T-cell (primary cell): ENCODE measurements around the gene ARGLU1. TPM values are rescaled to one million over a fixed set of nuclear protein-coding genes. Genes with fewer than 3 reads are reported as not detected.
A peak's percentile ranks its signal among the peaks of the same experiment; 100 is the strongest.

Experiments
- ATAC-seq, 4 experiments: fragments of 200-7000 bp in 3 of 4; fragments of 150-1000 bp in 1 of 4; cut with Tn5 transposase; replicated peaks in 1 of 4; 1 replicate in 3 of 4; 2 replicates in 1 of 4; pipeline ENCODE4 v1.10.0; 2021; ENCODE audit warnings: moderate library complexity in 3 of 4, mild to moderate bottlenecking in 2 of 4, moderate number of reproducible peaks in 1 of 4
- CTCF ChIA-PET, 2 donors: fragments of 300-600 bp; sonication (Branson Sonifier 250); formaldehyde crosslinking; loops; one replicate each; lab custom pipeline; 2022; ENCODE audit warnings: antibody characterized with exemption in 2 of 2; lab: Charles Lee
- POLR2A ChIA-PET, 2 donors: fragments of 300-600 bp; sonication (Branson Sonifier 250); formaldehyde crosslinking; loops; one replicate each; lab custom pipeline; 2022; ENCODE audit warnings: antibody characterized with exemption in 2 of 2; lab: Charles Lee
- DNase-seq, 35 experiments: peaks; one replicate each; pipeline versions ENCODE4 v3.0.0 to v3.0.0-alpha.2; 2013 to 2023
- H3K27ac ChIP-seq: one replicate; pipeline ENCODE4 v1.5.1; 2013; ENCODE audit warnings: low read length
- H3K27me3 ChIP-seq, 2 experiments: replicated peaks in 1 of 2; 1 replicate in 1 of 2; 2 replicates in 1 of 2; pipeline versions ENCODE4 v1.6.1 to v1.7.0; 2013; ENCODE audit warnings: low read length in 1 of 2, mixed read lengths in 1 of 2; ENCODE audit not compliant: control insufficient read depth in 2 of 2, insufficient read depth in 2 of 2; ENCODE audit errors: extremely low read depth in 1 of 2
- H3K36me3 ChIP-seq, 2 donors: 1 replicate in 1 of 2; 2 replicates in 1 of 2; pipeline versions ENCODE4 v1.6.1 to v1.7.0; 2013; ENCODE audit warnings: low read length in 1 of 2; ENCODE audit not compliant: control insufficient read depth in 2 of 2, insufficient read depth in 1 of 2; ENCODE audit errors: extremely low read depth in 1 of 2
- H3K4me1 ChIP-seq, 2 experiments: 1 replicate in 1 of 2; 2 replicates in 1 of 2; pipeline versions ENCODE4 v1.6.1 to v1.7.0; 2013; ENCODE audit warnings: low read length in 2 of 2, mixed read lengths in 1 of 2; ENCODE audit not compliant: insufficient read depth in 2 of 2, control insufficient read depth in 1 of 2; ENCODE audit errors: extremely low read depth in 1 of 2
- H3K4me3 ChIP-seq, 2 donors: 1 replicate in 1 of 2; 2 replicates in 1 of 2; pipeline versions ENCODE4 v1.5.1 to v1.7.0; 2013; ENCODE audit warnings: mild to moderate bottlenecking in 2 of 2, low read length in 1 of 2, moderate library complexity in 1 of 2; ENCODE audit not compliant: control insufficient read depth in 1 of 2; ENCODE audit errors: extremely low read depth in 1 of 2
- H3K9me3 ChIP-seq: 2 replicates; pipeline ENCODE4 v1.7.0; 2013
- H3K27ac Mint-ChIP-seq, 2 donors: one replicate each; pipeline ENCODE4 v1.8.0; 2020 to 2021; ENCODE audit warnings: mild to moderate bottlenecking in 2 of 2, mixed read lengths in 2 of 2
- H3K27me3 Mint-ChIP-seq, 2 donors: one replicate each; pipeline ENCODE4 v1.8.0; 2021 to 2022; ENCODE audit warnings: mixed read lengths in 2 of 2
- H3K36me3 Mint-ChIP-seq: one replicate; pipeline ENCODE4 v1.8.0; 2021; ENCODE audit warnings: mixed read lengths
- H3K4me1 Mint-ChIP-seq, 3 donors: one replicate each; pipeline ENCODE4 v1.8.0; 2020 to 2022; ENCODE audit warnings: mixed read lengths in 3 of 3, mild to moderate bottlenecking in 1 of 3
- H3K4me3 Mint-ChIP-seq, 3 donors: one replicate each; pipeline ENCODE4 v1.8.0; 2020 to 2022; ENCODE audit warnings: mild to moderate bottlenecking in 3 of 3, mixed read lengths in 3 of 3, moderate library complexity in 3 of 3
- H3K9me3 Mint-ChIP-seq, 3 donors: one replicate each; pipeline ENCODE4 v1.8.0; 2020 to 2022; ENCODE audit warnings: mixed read lengths in 3 of 3
- WGBS: methylation state at CpG from one replicate; pipeline ENCODE4 v1.1.5; 2013; ENCODE audit warnings: missing lambda C conversion rate; ENCODE audit not compliant: insufficient coverage; 5-methylcytosine and 5-hydroxymethylcytosine counted together
- total RNA-seq, 35 experiments: library from RNA in 6 of 35; stranded (reverse) in 6 of 35; fragments of 120-200 nt in 1 of 35; gene quantifications; one replicate each; pipeline versions ENCODE4 v1.2.1 to v1.2.4 and lab custom pipeline; 2013 to 2026

The ARGLU1 gene
- total RNA-seq, 5 donors from 2014 or later (not counting 1 experiment from before 2014, with no cell fraction given), result 158 to 197 (median 184) TPM

DNA sequence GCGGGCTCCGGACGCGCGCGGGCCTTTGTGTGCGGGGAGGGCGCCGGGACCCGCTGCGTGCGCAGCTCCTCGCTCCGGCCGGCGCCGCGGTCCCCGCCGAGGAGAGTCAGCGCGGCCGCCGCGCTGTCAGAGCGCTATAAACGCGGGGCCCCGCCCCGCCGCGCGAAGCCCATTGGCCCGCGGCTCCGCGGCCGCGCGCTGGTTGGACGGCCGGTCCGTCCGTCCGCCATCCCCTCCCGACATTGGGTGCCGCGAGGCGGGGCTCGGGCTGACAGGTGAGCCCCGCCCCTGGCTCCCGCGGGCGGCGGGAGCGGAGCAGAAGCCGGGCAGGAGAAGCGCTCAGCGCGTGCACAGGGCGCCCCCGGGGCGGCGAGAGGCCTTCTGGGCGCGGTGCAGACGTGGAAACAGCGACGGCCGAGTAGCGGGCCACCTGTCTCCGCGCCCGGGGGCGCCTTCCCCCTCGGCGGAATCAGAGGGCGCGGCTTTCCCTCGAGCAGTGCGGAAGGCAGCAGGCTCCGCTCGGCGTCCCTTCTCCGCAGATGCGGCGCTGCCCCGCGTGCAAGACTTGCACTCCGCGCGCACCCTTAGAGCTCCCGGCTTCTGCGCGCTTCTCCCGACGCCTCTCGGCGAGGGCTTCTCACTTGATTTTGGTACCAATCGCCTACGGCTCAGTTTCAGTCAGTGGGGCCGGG, 32.2 kb downstream of the ARGLU1 start, which contains the start of gene EFNB2:
Gene EFNB2 (minus strand): TSS at position 111 of the 692 bp plus-strand sequence. CDS start 698 bp downstream, outside the sequence.
- Histone ChIP-seq H3K27me3 (peaks cover 8 to 27% of the 10 kb centered on the region in 2 experiments), H3K27ac (no peak within 1 kb of the TSS), H3K4me3 (peak within 1 kb of the TSS; percentile 71 to 72), H3K36me3 (no peaks in the 10 kb centered on the region), H3K9me3 (no peaks in the 10 kb centered on the region), H3K4me1 (peaks cover 9 to 24% of the 10 kb centered on the region in 2 experiments)
- DNase-seq (peak; percentile 62 to 91 (median 78)), ATAC-seq (peak; percentile 91 to 95 (median 92))
- CTCF ChIA-PET, result interaction anchor here (0.5 to 2.4 kb wide), 18 partner anchors 10 to 1964 kb away, joined by 3 to 11 read pairs (median 4); partner anchors contain the start of gene ARGLU1 (in 1 of the 2)
- Mint-ChIP-seq H3K36me3 (no peaks in the 10 kb centered on the region), H3K4me1 (peaks cover 21 to 25% (median 21%) of the 10 kb centered on the region in 3 donors), H3K9me3 (no peaks in the 10 kb centered on the region), H3K27me3 (peaks cover 24 to 35% of the 10 kb centered on the region in 2 donors), H3K4me3 (peak within 1 kb of the TSS; percentile 89 to 90 (median 90)), H3K27ac (peak within 1 kb of the TSS; percentile 18 to 66)
- WGBS, result under 1% methylated on average over 102 of the region's 102 CpGs
- POLR2A ChIA-PET, result interaction anchor here in 1 of 2 donors (0.5 kb wide), 1 partner anchor 8 kb away, joined by 4 read pairs; no protein-coding TSS in a partner anchor

DNA sequence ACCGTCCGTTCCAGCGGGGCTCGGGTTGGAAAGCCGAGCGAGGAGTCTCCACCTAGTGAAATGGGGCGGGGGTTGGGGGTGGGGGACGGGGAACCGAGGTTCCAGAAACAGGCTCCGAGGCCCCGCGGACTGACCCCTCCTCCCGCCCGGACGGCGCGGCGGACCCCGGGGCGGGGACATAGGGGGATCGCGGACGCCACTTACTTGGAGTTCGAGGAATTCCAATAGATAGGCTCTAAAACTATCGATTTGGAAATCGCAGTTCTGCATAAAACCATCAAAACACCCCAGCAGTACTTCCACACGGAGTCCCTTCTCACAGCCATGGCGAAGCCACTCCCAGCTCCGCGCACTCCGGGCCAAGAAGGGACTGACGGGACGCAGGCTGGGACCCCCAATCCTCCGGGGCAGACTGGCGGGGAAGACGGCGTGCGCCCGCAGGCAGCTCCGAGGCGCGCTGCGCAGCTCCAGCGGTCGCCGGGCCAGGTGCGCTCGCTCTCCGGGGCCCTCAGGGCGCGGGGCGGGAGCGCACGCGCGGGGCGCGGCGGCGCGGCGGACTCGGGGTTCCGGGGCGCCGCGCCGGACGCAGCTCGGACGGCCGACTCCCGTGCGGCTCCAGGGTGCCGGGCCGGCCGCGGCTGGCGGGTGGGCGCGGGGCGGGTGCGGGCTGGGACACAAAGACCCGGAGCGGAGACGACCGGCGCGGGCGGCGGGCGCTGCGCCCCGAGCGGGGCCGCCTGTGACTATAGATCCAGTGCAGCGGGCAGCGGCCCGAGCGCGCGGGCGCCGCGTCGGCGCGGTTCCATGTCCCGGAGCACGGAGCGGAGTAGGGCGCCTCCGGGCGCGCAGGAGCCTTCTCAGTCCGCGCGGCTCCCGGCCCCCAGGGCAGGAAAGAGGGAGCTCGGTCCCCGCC, 33.0 kb downstream of the ARGLU1 start:
- POLR2A ChIA-PET, result interaction anchor here in 1 of 2 donors (0.5 kb wide), 1 partner anchor 9 kb away, joined by 4 read pairs; no protein-coding TSS in a partner anchor
- H3K4me3 Mint-ChIP-seq, result peak overlapping the region; percentile 82 to 90 (median 84)
- no peaks in the 10 kb centered on the region for H3K36me3 ChIP-seq
- no peak overlapping the region for H3K27ac Mint-ChIP-seq
- DNase-seq (peak in 24 of 35 experiments; percentile 1 to 43 (median 8)), ATAC-seq (peak; percentile 20 to 36 (median 24))
- H3K27me3 Mint-ChIP-seq, result peaks cover 29 to 42% of the 10 kb centered on the region in 2 donors
- no peaks in the 10 kb centered on the region for H3K9me3 Mint-ChIP-seq
- H3K9me3 ChIP-seq, result no peaks in the 10 kb centered on the region
- H3K4me3 ChIP-seq, result peak overlapping the region; percentile 34 to 72
- peaks cover 8 to 29% of the 10 kb centered on the region in 2 experiments for H3K27me3 ChIP-seq
- H3K27ac ChIP-seq, result no peak overlapping the region
- CTCF ChIA-PET, result interaction anchor here (0.6 to 2.1 kb wide), 8 partner anchors 10 to 1124 kb away, joined by 3 to 11 read pairs (median 5); partner anchors contain the start of gene ARGLU1 (in 1 of the 2)
- H3K4me1 ChIP-seq, result peaks cover 9 to 24% of the 10 kb centered on the region in 2 experiments
- peaks cover 21 to 25% (median 21%) of the 10 kb centered on the region in 3 donors for H3K4me1 Mint-ChIP-seq
- WGBS, result 1% methylated on average over 105 of the region's 121 CpGs
- no peaks in the 10 kb centered on the region for H3K36me3 Mint-ChIP-seq

DNA sequence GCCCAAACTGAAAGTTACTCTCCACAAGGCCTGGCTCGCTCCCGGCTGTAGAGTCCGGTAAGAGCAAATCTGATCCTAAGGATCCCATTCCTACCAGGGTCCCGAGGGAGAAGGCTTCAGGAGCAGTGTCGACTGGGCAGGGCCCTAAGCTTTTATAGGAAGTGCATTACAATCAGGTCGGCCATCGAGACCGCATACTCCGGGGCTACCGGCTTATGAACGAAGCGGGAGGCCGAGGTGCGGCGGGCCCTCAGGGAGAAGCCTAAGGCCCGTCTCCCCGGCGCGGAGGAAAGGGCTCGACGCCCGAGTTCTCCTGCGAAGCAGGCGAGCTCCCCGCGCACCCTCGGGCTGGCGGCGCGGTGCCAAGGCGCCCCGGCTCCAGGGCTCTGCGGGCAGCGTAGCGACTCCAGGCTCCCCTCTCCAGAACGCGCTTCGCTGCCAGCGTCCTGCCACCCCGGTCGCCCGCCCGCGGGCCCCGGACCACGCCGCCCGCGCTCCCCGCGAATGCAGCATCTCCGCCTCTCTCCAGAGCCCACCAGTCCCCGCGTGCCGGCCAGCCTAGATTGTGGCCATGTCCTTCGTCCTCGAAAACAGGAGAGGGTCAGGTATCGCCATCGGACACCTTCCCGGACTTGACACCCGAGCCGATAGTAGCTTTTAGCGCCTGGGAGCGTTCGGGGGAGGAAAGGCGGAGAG, 33.8 kb downstream of the ARGLU1 start:
- Mint-ChIP-seq H3K9me3 (no peaks in the 10 kb centered on the region), H3K27ac (no peak overlapping the region), H3K4me3 (peak overlapping the region; percentile 68 to 90 (median 70)), H3K27me3 (peaks cover 37 to 48% of the 10 kb centered on the region in 2 donors), H3K36me3 (no peaks in the 10 kb centered on the region), H3K4me1 (peaks cover 21 to 25% (median 21%) of the 10 kb centered on the region in 3 donors)
- WGBS, result 8% methylated on average over 58 of the region's 66 CpGs
- no peaks in the 10 kb centered on the region for H3K9me3 ChIP-seq
- no peak overlapping the region for H3K27ac ChIP-seq
- peaks cover 9 to 24% of the 10 kb centered on the region in 2 experiments for H3K4me1 ChIP-seq
- peak overlapping the region; percentile 34 to 72 for H3K4me3 ChIP-seq
- ATAC-seq (no peak), DNase-seq (peak in 17 of 35 experiments; percentile 2 to 44 (median 12))
- ChIA-PET POLR2A (no interaction called here), CTCF (interaction anchor here (0.6 to 1.2 kb wide), 5 partner anchors 9 to 1123 kb away, joined by 3 to 9 read pairs (median 5); no protein-coding TSS in a partner anchor)
- H3K27me3 ChIP-seq, result peaks cover 8 to 30% of the 10 kb centered on the region in 2 experiments
- H3K36me3 ChIP-seq, result no peaks in the 10 kb centered on the region

DNA sequence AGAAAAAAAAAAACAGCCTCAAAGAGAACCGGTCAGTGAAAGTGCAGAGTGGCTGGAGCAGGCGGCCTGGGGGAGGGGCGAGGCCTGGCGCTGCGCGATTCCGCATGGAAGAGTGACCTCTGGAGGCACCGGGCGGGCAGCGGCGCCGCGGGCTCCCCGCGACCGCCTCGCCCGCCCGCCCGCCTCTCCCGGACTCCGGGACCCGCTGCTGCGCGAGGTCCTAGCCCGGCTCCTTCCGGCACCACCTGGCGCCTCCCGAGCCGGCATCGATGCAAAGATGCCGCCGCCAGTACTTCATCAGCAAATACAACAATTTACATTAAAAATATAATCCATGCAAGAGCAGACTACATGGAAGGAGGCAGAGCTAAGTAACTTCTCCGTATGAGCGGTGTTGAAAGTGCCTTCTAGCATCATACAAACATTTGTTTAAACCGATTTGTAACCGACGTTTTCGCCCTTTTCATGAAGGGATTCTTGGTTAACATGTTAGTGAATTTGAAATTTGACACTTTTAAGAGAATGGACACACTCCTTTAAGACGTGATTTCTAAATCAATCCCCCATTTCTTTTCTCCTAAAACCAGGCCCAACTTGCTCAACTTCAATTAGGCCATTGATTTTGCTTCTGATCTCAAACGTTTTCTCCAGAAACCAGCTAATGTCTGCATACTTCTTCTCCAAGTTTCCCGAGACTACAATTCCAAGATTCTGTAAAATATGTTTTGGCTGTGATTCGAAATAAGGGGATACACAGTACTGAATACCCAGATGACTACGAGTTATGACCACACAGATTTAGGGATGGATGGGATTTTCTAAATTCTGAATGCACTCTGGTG, 34.6 kb downstream of the ARGLU1 start:
- ATAC-seq, result no peak
- H3K4me3 Mint-ChIP-seq, result peak overlapping the region; percentile 58 to 90 (median 68)
- H3K27me3 ChIP-seq, result peaks cover 10 to 32% of the 10 kb centered on the region in 2 experiments
- peaks cover 9 to 24% of the 10 kb centered on the region in 2 experiments for H3K4me1 ChIP-seq
- CTCF ChIA-PET, result interaction anchor here (0.5 to 1.2 kb wide), 3 partner anchors 9 to 114 kb away, joined by 3 to 5 read pairs (median 3); no protein-coding TSS in a partner anchor
- peaks cover 42 to 53% of the 10 kb centered on the region in 2 donors for H3K27me3 Mint-ChIP-seq
- H3K27ac Mint-ChIP-seq, result peak overlapping the region in 1 of 2 donors; percentile 21
- H3K9me3 ChIP-seq, result no peaks in the 10 kb centered on the region
- DNase-seq, result peak in 6 of 35 experiments; percentile 1 to 31 (median 2)
- no peaks in the 10 kb centered on the region for H3K9me3 Mint-ChIP-seq
- WGBS, result 11% methylated on average over 24 of the region's 44 CpGs
- no peak overlapping the region for H3K27ac ChIP-seq
- H3K4me3 ChIP-seq, result peak overlapping the region in 1 of 2 donors; percentile 72
- no peaks in the 10 kb centered on the region for H3K36me3 Mint-ChIP-seq
- H3K4me1 Mint-ChIP-seq, result peaks cover 21 to 25% (median 21%) of the 10 kb centered on the region in 3 donors
- H3K36me3 ChIP-seq, result no peaks in the 10 kb centered on the region
- POLR2A ChIA-PET, result interaction anchor here in 1 of 2 donors (0.5 to 0.7 kb wide), 2 partner anchors 386 to 1846 kb away, joined by 4 read pairs; no protein-coding TSS in a partner anchor
